Neural cell (in vitro differentiated cells): ENCODE data around the gene TMEM200C. TPM values are rescaled to one million over a fixed set of nuclear protein-coding genes. Genes with fewer than 3 reads are reported as not detected.
A peak's percentile ranks its signal among the peaks of the same experiment; 100 is the strongest.

Experiments used
- H2AFZ ChIP-seq: fragments of 200-600, 300-800 bp; sonication (generic), shearing (Covaris generic); 2 replicates; pipeline ENCODE4 v1.6.0; 2014; ENCODE audit warnings: low read depth, mild to moderate bottlenecking, antibody characterized with exemption, low read length, moderate library complexity
- H3F3A ChIP-seq: fragments of 200-600 bp; shearing (Covaris generic); 2 replicates; pipeline ENCODE4 v1.6.1; 2016; ENCODE audit warnings: mild to moderate bottlenecking, moderate library complexity, mixed read lengths, antibody characterized with exemption, low read length; ENCODE audit not compliant: insufficient read depth, poor library complexity, severe bottlenecking
- H3K27ac ChIP-seq: fragments of 200-600, 300-800 bp; sonication (generic), shearing (Covaris generic); 2 replicates; pipeline ENCODE4 v1.5.1; 2014; ENCODE audit warnings: mild to moderate bottlenecking, low read length, moderate library complexity
- H3K27me3 ChIP-seq: fragments of 300-800, 200-600 bp; sonication (generic), shearing (Covaris generic); 2 replicates; pipeline ENCODE4 v1.6.0; 2014; ENCODE audit warnings: mild to moderate bottlenecking, low read depth, low read length, moderate library complexity; ENCODE audit not compliant: insufficient read depth
- H3K36me3 ChIP-seq: fragments of 300-800, 200-600 bp; sonication (generic), shearing (Covaris generic); 2 replicates; pipeline ENCODE4 v1.5.1; 2014; ENCODE audit warnings: mild to moderate bottlenecking, antibody characterized with exemption, low read length, moderate library complexity; ENCODE audit not compliant: insufficient read depth
- H3K4me2 ChIP-seq: fragments of 300-800, 200-600 bp; sonication (generic), shearing (Covaris generic); 2 replicates; pipeline ENCODE4 v1.6.0; 2014; ENCODE audit warnings: mild to moderate bottlenecking, low read length
- H3K4me3 ChIP-seq: fragments of 300-800, 200-600 bp; sonication (generic), shearing (Covaris generic); 2 replicates; pipeline ENCODE4 v1.5.1; 2014; ENCODE audit warnings: mild to moderate bottlenecking, low read length, moderate library complexity
- H3K79me2 ChIP-seq: fragments of 200-600 bp; shearing (Covaris generic); replicated peaks from 2 replicates; pipeline ENCODE4 v1.6.0; 2014; ENCODE audit warnings: mild to moderate bottlenecking, low read length, moderate library complexity; ENCODE audit not compliant: insufficient read depth
- H3K9ac ChIP-seq: fragments of 300-800, 200-600 bp; sonication (generic), shearing (Covaris generic); 2 replicates; pipeline ENCODE4 v1.6.1; 2016; ENCODE audit warnings: mild to moderate bottlenecking, low read length, mixed read lengths
- H3K9me2 ChIP-seq: fragments of 200-600 bp; shearing (Covaris generic); 2 replicates; pipeline ENCODE4 v1.6.1; 2016; ENCODE audit warnings: mild to moderate bottlenecking, low read length, mixed read lengths; ENCODE audit not compliant: insufficient read depth
- H3K9me3 ChIP-seq: fragments of 200-600, 300-800 bp; sonication (generic), shearing (Covaris generic); 2 replicates; pipeline ENCODE4 v1.6.1; 2016; ENCODE audit warnings: mild to moderate bottlenecking, mixed run types, low read length, moderate library complexity, mixed read lengths
- H4K20me1 ChIP-seq: fragments of 200-600 bp; shearing (Covaris generic); 2 replicates; pipeline ENCODE4 v1.6.1; 2016; ENCODE audit warnings: mild to moderate bottlenecking, mixed run types; ENCODE audit not compliant: insufficient read depth
- CTCF ChIP-seq: fragments of 450-650 bp; IDR thresholded peaks from 2 replicates; pipeline ENCODE4 v1.5.1; 2014; ENCODE audit warnings: antibody characterized with exemption, mild to moderate bottlenecking, moderate library complexity; ENCODE audit not compliant: poor library complexity, severe bottlenecking
- EP300 ChIP-seq: fragments of 450-650 bp; conservative IDR thresholded peaks from 2 replicates; pipeline ENCODE4 v1.6.1; 2014; ENCODE audit warnings: antibody characterized with exemption, mild to moderate bottlenecking, moderate library complexity; ENCODE audit not compliant: poor library complexity, severe bottlenecking
- EZH2 ChIP-seq: fragments of 200-600, 300-800 bp; shearing (Covaris generic), sonication (generic); IDR thresholded peaks from 2 replicates; pipeline ENCODE4 v1.6.1; 2014; ENCODE audit warnings: antibody characterized with exemption, low read length, borderline replicate concordance, mild to moderate bottlenecking; ENCODE audit not compliant: insufficient read depth, poor library complexity, severe bottlenecking
- MXI1 ChIP-seq: fragments of 450-650 bp; conservative IDR thresholded peaks from 2 replicates; pipeline ENCODE4 v1.6.1; 2014; ENCODE audit warnings: antibody characterized with exemption, mild to moderate bottlenecking; ENCODE audit not compliant: poor library complexity, severe bottlenecking
- POLR2AphosphoS5 ChIP-seq: IDR thresholded peaks from 2 replicates; pipeline ENCODE4 v1.6.1; 2012
- RAD21 ChIP-seq: fragments of 450-650 bp; conservative IDR thresholded peaks from 2 replicates; pipeline ENCODE4 v1.6.1; 2014; ENCODE audit warnings: antibody characterized with exemption, mild to moderate bottlenecking, moderate library complexity
- REST ChIP-seq: IDR thresholded peaks from 2 replicates; pipeline ENCODE4 v1.6.1; 2012; ENCODE audit warnings: borderline replicate concordance
- SMC3 ChIP-seq: fragments of 450-650 bp; conservative IDR thresholded peaks from 2 replicates; pipeline ENCODE4 v1.6.1; 2014; ENCODE audit warnings: antibody characterized with exemption, mild to moderate bottlenecking, moderate library complexity; ENCODE audit not compliant: poor library complexity
- TAF1 ChIP-seq: IDR thresholded peaks from 2 replicates; pipeline ENCODE4 v1.6.1; 2012; ENCODE audit warnings: low read depth
- polyA plus RNA-seq: library from polyadenylated mRNA; depleted of rRNA; stranded (reverse); fragments of >200 nt; gene quantifications from 2 replicates; pipeline ENCODE4 v1.2.3, GENCODE V29; 2014

Gene TMEM200C
- polyA plus RNA-seq, 1 donor from 2014 or later, result 8.2 TPM

- Histone ChIP-seq H3K9me3 (no peaks in the 10 kb centered on the region), H4K20me1 (no peaks in the 10 kb centered on the region), H3K4me3 (no peak overlapping the region), H3F3A (no peaks in the 10 kb centered on the region), H3K79me2 (no peaks in the 10 kb centered on the region), H3K27me3 (no peaks in the 10 kb centered on the region), H3K27ac (no peak overlapping the region), H2AFZ (no peak overlapping the region), H3K9me2 (no peaks in the 10 kb centered on the region), H3K36me3 (no peaks in the 10 kb centered on the region), H3K4me2 (no peak overlapping the region), H3K9ac (no peak overlapping the region)
- TF ChIP-seq REST, result no peak
- TF ChIP-seq SMC3, result no peak
- TF ChIP-seq TAF1, result no peak
- TF ChIP-seq MXI1, result no peak
- TF ChIP-seq EP300, result no peak
- no peak for TF ChIP-seq RAD21
- no peak for TF ChIP-seq POLR2AphosphoS5
- TF ChIP-seq CTCF, result no peak
- TF ChIP-seq EZH2, result no peak
These were observed 52.7 kb downstream of the TMEM200C start for GRCh38 chr18:5842653-5843052.

GRCh38 chr18:5841518-5841917 lies 53.8 kb downstream of the TMEM200C start:
- no peaks in the 10 kb centered on the region for H3F3A ChIP-seq
- H3K36me3 ChIP-seq, result no peaks in the 10 kb centered on the region
- H3K9me3 ChIP-seq, result no peaks in the 10 kb centered on the region
- no peaks in the 10 kb centered on the region for H4K20me1 ChIP-seq
- H3K27me3 ChIP-seq, result no peaks in the 10 kb centered on the region
- H3K4me3 ChIP-seq, result no peak overlapping the region
- no peak overlapping the region for H3K27ac ChIP-seq
- H3K9ac ChIP-seq, result no peak overlapping the region
- no peaks in the 10 kb centered on the region for H3K79me2 ChIP-seq
- no peaks in the 10 kb centered on the region for H3K9me2 ChIP-seq
- H3K4me2 ChIP-seq, result no peak overlapping the region
- no peak overlapping the region for H2AFZ ChIP-seq
- TF ChIP-seq EZH2 (no peak), CTCF (peak; percentile 45), EP300 (no peak), SMC3 (peak; percentile 57), RAD21 (peak; percentile 49)
